HG03103 (cell line): ENCODE results near the gene RPL38.
"Not testable (repeated sequence)": the region's sequence is repeated elsewhere in the genome, so short reads cannot be mapped to it uniquely, and the experiment has no call there.

Experiments used
- ATAC-seq: cut with Tn5 transposase; IDR thresholded peaks from one replicate; pipeline ENCODE4 v1.9.1; 2021; ENCODE audit warnings: low read depth; ENCODE audit not compliant: unreplicated experiment

RPL38 gene

GRCh38 chr17:74182041-74182723 is 21.3 kb upstream of the RPL38 start:
- ATAC-seq = no peak

- no peak for ATAC-seq
These were observed 20.1 kb upstream of the RPL38 start for GRCh38 chr17:74183411-74183810.

- ATAC-seq = no peak
These were observed 17.8 kb upstream of the RPL38 start for GRCh38 chr17:74185571-74186185.

GRCh38 chr17:74186498-74186897 is 17.0 kb upstream of the RPL38 start:
- no peak for ATAC-seq

DNA sequence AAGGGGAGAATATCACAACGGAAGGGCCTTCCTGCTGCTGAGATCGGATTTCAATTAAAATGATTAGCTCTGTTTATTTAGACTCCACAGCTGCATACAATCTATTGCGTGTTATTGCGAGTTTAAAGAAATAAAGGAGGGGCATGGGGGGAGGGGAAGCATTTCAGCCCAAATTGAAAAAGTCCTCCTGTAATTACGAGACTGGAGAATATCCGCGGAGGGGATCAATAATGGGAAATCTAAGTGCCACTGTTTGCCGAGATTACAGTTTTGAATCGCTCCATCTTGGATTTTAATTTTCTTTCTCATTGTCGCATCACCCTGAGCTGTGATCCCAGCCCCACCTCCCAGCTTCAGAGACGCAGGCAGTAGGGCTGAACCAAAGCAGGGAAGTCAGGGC is 15.7 kb upstream of the RPL38 start:
- ATAC-seq = no peak

GRCh38 chr17:74188687-74189086 is 14.8 kb upstream of the RPL38 start:
- ATAC-seq = not testable (repeated sequence)

DNA sequence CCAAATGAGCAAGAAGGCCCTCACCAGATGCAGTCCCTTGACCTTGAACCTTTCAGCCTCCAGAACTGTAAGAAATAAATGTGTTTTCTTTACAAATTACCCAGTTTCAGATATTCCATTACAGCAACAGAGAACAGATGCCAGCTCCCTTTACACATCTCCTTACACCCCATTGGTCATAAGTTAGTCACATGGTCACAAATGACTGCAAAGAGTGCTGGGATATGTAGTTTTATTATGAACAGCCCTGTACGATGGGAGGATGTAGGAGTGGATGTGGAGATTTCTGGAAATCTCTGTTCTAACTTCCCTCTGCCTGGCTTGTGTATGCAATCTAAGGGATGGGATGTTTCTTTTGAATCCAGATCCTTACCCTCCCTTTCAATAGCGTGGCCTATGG is 13.3 kb upstream of the RPL38 start:
- no peak for ATAC-seq

DNA sequence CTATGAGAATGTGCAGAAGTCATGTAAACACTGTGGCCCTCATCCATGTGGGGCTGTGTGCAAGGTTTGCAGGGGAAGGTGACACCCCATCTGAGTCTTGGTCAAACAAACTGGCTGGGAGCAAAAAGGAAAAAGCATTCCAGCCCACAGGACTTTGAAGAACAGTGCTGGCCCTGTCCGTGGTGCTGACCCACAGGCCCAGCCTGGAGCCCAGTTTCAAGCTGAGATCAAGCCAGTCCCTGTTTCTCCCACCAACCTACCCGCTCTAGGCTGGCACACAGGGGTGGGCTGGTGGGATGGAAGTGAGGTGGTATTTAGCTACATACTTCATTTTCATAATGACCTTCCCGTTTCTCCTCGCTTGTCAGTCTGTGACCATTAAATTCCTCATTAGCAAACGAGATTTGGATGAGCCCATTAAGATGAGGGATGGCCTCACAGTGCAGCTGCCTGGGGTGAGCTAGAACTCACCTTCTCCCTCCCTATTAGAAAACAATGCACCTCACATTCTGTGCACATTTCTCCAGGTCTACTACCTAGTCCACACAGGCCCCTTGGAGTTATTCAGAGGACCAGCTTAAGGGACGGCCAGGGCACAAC is 12.6 kb upstream of the RPL38 start:
- ATAC-seq = no peak

DNA sequence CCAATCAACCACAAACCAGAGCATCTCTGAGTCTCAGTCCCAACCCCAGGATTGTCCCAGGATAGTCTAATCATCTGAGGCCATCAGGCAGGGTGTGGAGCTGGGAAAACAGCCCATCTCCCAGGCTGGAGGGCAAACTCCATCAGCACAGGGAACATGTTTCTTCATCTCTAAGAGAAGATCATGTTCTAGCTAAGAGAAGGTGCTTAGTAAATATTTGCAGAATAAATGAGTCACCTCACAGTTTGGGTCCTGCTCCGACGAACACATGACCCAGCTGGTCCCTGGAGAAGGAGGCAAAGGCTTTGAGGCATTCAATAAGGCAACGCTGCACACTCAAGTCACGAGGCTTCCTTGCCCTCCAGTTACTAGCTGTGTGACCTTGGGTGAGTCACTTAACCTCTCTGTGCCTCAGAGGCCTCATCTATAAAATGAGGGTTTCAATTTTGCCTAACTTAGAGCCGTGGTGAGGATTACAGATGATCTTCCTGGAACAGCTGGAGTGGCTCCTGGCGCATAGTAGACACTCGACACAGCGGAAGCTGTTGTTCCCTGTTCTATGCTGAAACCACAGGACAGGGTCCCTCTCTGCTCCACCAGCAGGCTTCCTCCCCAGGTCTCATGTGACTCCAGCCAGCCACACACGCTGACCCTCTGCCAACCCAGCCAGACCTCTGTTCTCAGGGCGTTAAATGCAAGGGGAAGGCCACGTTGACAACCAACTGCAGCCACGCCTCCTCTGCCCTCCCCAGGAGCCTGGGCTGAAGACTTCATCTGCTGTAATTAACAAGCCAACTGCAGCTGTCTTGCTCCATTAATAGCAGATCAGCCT is 10.3 kb upstream of the RPL38 start:
- no peak for ATAC-seq

GRCh38 chr17:74194682-74195081 is 8.8 kb upstream of the RPL38 start:
- no peak for ATAC-seq

DNA sequence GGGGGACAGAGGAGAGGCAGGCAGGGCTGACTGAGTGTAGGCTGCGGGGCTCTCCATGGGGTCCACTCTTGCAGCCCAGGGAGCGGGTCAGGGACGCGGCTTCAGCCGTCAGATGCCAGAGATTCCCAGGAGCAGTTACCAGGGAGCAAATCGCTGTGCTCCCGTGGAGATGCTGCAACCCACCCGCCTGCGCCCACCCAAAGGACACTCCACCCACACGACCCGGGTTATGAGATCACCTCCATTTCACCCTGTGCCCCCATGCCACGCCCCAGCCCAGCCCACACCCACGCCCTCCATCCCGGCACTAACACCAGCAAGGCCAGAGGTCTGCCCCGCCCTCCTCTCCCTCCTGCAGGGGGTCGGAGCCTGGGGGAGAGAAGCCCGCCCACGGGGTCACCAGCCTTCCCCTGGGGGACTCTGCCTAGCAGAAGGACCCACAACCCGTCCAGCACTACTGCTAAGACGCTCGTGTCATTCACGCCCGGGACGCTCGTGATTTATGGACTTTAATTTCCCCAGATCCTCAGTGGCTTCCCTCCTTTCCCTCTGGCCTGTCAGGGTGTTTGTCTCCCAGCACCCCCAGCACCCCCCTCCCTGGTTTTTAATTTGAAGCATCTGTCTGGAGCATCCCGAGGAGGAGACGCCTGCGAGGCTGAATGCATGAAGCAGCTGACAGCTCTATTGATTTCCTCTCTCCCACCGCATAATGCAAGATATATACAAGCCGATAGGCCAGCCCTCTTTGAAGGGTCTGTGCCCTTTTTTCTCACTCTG is 6.7 kb upstream of the RPL38 start:
- no peak for ATAC-seq

DNA sequence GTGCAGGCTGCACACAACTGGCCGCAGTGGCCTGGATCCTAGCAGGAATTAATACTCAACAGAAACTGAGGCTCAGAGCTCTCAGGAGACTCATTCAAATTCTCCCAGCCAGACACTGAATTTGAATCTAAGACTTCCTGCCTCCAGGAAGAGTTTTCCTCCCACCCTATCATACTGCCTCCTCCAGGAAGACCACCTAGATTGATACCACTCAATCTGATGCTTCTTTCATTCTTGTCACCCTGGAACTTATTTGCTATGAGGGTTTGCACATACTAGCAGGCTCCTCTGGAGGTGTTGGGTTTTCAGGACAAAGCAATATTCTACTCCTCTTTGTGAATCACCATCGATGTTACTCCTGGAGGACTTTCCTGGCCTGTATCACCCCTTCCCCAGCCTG is 5.7 kb upstream of the RPL38 start:
- no peak for ATAC-seq

DNA sequence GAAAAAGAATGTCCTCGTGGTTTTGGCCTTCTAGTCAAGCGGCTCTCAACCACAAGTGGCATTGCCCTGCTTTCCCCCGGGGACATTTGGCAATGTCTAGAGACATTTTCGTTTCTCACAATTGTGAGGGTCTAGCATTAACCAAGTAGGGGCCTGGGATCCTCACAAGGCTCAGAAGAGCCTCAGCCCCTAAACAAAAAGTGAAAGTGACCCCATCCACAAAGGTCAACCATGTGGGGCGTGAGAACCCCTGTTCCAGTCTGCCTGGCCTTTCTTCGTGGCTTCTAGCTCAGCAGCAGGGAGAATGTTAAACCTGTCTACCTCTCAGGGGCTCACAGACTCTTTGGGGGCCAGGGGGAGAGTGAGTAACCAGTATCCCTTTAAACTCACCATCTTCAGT is 4.8 kb upstream of the RPL38 start:
- no peak for ATAC-seq

GRCh38 chr17:74199306-74200092 is 4.0 kb upstream of the RPL38 start:
- ATAC-seq = no peak

GRCh38 chr17:74200112-74200511 is 3.4 kb upstream of the RPL38 start:
- ATAC-seq = no peak

GRCh38 chr17:74201250-74201649 is 2.2 kb upstream of the RPL38 start:
- ATAC-seq = no peak

- ATAC-seq = no peak
These were observed 1.5 kb upstream of the RPL38 start for GRCh38 chr17:74201948-74202347.

GRCh38 chr17:74202938-74203337 is 540 bp upstream of the RPL38 start:
- no peak for ATAC-seq

GRCh38 chr17:74204474-74204873 is 996 bp downstream of the RPL38 start:
- ATAC-seq = no peak

DNA sequence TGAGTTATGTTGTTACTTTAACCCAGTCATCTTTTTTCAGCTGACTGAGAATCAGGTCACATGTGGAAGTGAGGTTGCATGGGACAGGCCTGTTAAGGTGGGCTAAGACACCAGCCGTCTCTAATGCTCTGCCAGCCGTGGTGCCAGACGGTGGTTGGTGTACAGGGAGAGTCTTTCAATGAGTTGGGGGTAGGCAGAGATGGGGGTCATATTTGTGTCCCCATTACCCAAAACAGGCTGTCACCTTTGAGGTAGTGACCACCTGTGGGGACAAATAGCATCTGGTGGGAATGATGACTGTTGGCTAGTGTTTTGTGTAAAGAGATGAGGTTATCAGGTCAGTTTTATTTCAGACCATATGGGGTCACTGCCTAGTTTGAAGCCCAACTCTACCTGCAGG is 1.8 kb downstream of the RPL38 start:
- ATAC-seq = no peak
